Panc1 (cell line): ENCODE results near the gene PTGIR. TPM values are rescaled to one million over a fixed set of nuclear protein-coding genes. Genes with fewer than 3 reads are reported as not detected.

Experiments used
- ATAC-seq: fragments of 200-7000 bp; cut with Tn5 transposase; 2 replicates; pipeline ENCODE4 v1.9.1; 2020; ENCODE audit warnings: mild to moderate bottlenecking, moderate library complexity
- BruUV-seq: library from RNA; stranded (reverse); fragments of 400-500 nt; replicated peaks from 2 replicates; lab custom pipeline; 2021; lab: Mats Ljungman, UMichigan
- CTCF ChIA-PET: fragments of 300-600 bp; sonication (Branson Sonifier 250); formaldehyde crosslinking; loops from one replicate; lab custom pipeline; 2022; ENCODE audit warnings: antibody characterized with exemption; lab: Charles Lee
- POLR2A ChIA-PET: fragments of 300-600 bp; sonication (Branson Sonifier 250); formaldehyde crosslinking; loops from one replicate; lab custom pipeline; 2022; ENCODE audit warnings: antibody characterized with exemption; lab: Charles Lee
- DNase-seq: peaks from one replicate; pipeline ENCODE4 v3.0.0-alpha.2; 2010; ENCODE audit warnings: low read depth, low spot score
- H3K27ac ChIP-seq: 2 replicates; pipeline ENCODE4 v1.5.1; 2011; ENCODE audit warnings: mild to moderate bottlenecking, low read length, inconsistent platforms
- H3K27me3 ChIP-seq: fragments of 200-500 bp; sonication (Bioruptor generic); 2 replicates; pipeline ENCODE4 v1.6.0; 2014; ENCODE audit warnings: low read length, inconsistent platforms; ENCODE audit not compliant: control insufficient read depth, insufficient read depth
- H3K36me3 ChIP-seq: fragments of 200-500 bp; sonication (Bioruptor generic); 2 replicates; pipeline ENCODE4 v1.5.1; 2014; ENCODE audit warnings: inconsistent platforms, mild to moderate bottlenecking, low read length, moderate library complexity; ENCODE audit not compliant: control insufficient read depth, insufficient read depth
- H3K4me1 ChIP-seq: 2 replicates; pipeline ENCODE4 v1.5.1; 2011; ENCODE audit warnings: inconsistent platforms, mild to moderate bottlenecking, low read length, moderate library complexity; ENCODE audit not compliant: control insufficient read depth, insufficient read depth
- H3K4me3 ChIP-seq, 2 experiments: 2 replicates each; pipeline ENCODE4 v1.5.1; 2011 to 2012; ENCODE audit warnings: low read depth in 2 of 2, low read length in 2 of 2, mild to moderate bottlenecking in 2 of 2, inconsistent platforms in 1 of 2, moderate library complexity in 1 of 2
- H3K9me3 ChIP-seq: fragments of 200-500 bp; sonication (Bioruptor generic); 2 replicates; pipeline ENCODE4 v1.5.1; 2014; ENCODE audit warnings: low read depth, mild to moderate bottlenecking, inconsistent platforms, low read length, moderate library complexity; ENCODE audit not compliant: control insufficient read depth, insufficient read depth
- POLR2AphosphoS5 ChIP-seq: IDR thresholded peaks from 2 replicates; pipeline ENCODE4 v1.6.1; 2012; ENCODE audit warnings: mild to moderate bottlenecking, low read depth, low read length, moderate library complexity
- SIN3A ChIP-seq: IDR thresholded peaks from 2 replicates; pipeline ENCODE4 v1.6.1; 2012; ENCODE audit warnings: low read depth, mild to moderate bottlenecking, low read length, moderate library complexity, borderline replicate concordance; ENCODE audit not compliant: insufficient read depth
- TCF7L2 ChIP-seq: IDR thresholded peaks from 2 replicates; pipeline ENCODE4 v1.6.1; 2011; ENCODE audit warnings: mild to moderate bottlenecking, low read depth, low read length, inconsistent platforms
- in situ Hi-C: cut with HindIII; loops from 2 replicates; pipeline ENCODE4 v1.10.0; 2016; ENCODE audit warnings: low sequenced_read_pairs, low pct_unique_long_range_greater_than_20kb
- intact Hi-C: fragments of 100-400 bp; cut with micrococcal nuclease; formaldehyde crosslinking; loops from one replicate; pipeline ENCODE4 v1.10.0; 2022; ENCODE audit not compliant: unreplicated experiment
- total RNA-seq: library from RNA; stranded (reverse); gene quantifications from one replicate; pipeline ENCODE4 v1.2.1, GENCODE V29; 2021; ENCODE audit not compliant: unreplicated experiment
- TF ChIP-seq, protein P1 (sequence below), 2 experiments: IDR thresholded peaks; 2 replicates each; pipeline ENCODE4 v1.6.1; 2011 to 2012; ENCODE audit warnings: low read depth in 2 of 2, control low read depth in 1 of 2, low read length in 1 of 2, mild to moderate bottlenecking in 1 of 2, moderate library complexity in 1 of 2; ENCODE audit not compliant: insufficient read depth in 1 of 2
- TF ChIP-seq, protein P2 (sequence below): fragments of 450-650 bp; IDR thresholded peaks from 2 replicates; pipeline ENCODE4 v1.5.1; 2017; ENCODE audit warnings: mild to moderate bottlenecking

The PTGIR gene
- total RNA-seq, 1 experiment from 2014 or later, result 0.08 TPM

DNA sequence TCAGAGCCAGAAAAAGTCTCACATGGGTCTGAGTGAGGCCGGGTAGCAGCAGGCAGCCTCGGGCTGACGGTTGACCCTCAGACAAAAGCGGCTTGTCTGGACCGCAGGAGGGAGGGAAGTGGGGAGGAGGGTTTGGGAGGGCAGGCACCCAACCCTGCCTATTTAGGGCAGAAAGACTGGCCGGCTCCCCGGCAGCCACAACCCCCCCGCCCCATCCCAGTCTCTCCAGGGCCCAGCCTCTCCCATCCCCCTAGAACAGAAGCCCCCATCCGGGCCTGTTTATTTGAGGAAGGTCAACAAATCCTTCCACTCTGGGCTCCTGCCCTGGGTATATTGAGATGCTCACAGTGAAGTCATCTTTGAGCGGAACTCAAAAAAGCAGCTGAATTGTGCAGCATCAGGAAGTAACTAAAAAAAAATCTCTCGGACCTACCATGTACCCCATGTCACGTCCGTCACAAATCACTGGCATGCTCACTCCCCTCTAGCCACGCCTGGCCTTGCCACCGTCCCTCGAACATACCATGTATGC is 29.8 kb upstream of the PTGIR start:
- ChIA-PET POLR2A (no interaction called here), CTCF (no interaction called here)
- TF ChIP-seq SIN3A (no peak), TCF7L2 (no peak), POLR2AphosphoS5 (no peak)
- TF ChIP-seq, protein P1, sequence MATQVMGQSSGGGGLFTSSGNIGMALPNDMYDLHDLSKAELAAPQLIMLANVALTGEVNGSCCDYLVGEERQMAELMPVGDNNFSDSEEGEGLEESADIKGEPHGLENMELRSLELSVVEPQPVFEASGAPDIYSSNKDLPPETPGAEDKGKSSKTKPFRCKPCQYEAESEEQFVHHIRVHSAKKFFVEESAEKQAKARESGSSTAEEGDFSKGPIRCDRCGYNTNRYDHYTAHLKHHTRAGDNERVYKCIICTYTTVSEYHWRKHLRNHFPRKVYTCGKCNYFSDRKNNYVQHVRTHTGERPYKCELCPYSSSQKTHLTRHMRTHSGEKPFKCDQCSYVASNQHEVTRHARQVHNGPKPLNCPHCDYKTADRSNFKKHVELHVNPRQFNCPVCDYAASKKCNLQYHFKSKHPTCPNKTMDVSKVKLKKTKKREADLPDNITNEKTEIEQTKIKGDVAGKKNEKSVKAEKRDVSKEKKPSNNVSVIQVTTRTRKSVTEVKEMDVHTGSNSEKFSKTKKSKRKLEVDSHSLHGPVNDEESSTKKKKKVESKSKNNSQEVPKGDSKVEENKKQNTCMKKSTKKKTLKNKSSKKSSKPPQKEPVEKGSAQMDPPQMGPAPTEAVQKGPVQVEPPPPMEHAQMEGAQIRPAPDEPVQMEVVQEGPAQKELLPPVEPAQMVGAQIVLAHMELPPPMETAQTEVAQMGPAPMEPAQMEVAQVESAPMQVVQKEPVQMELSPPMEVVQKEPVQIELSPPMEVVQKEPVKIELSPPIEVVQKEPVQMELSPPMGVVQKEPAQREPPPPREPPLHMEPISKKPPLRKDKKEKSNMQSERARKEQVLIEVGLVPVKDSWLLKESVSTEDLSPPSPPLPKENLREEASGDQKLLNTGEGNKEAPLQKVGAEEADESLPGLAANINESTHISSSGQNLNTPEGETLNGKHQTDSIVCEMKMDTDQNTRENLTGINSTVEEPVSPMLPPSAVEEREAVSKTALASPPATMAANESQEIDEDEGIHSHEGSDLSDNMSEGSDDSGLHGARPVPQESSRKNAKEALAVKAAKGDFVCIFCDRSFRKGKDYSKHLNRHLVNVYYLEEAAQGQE (IDR thresholded peaks at IDR 0.05; ENCODE audit: insufficient read depth in 1 of 2, low read depth in 2 of 2, low read length in 1 of 2), result no peak
- TF ChIP-seq, protein P2, sequence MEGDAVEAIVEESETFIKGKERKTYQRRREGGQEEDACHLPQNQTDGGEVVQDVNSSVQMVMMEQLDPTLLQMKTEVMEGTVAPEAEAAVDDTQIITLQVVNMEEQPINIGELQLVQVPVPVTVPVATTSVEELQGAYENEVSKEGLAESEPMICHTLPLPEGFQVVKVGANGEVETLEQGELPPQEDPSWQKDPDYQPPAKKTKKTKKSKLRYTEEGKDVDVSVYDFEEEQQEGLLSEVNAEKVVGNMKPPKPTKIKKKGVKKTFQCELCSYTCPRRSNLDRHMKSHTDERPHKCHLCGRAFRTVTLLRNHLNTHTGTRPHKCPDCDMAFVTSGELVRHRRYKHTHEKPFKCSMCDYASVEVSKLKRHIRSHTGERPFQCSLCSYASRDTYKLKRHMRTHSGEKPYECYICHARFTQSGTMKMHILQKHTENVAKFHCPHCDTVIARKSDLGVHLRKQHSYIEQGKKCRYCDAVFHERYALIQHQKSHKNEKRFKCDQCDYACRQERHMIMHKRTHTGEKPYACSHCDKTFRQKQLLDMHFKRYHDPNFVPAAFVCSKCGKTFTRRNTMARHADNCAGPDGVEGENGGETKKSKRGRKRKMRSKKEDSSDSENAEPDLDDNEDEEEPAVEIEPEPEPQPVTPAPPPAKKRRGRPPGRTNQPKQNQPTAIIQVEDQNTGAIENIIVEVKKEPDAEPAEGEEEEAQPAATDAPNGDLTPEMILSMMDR, result no peak

DNA sequence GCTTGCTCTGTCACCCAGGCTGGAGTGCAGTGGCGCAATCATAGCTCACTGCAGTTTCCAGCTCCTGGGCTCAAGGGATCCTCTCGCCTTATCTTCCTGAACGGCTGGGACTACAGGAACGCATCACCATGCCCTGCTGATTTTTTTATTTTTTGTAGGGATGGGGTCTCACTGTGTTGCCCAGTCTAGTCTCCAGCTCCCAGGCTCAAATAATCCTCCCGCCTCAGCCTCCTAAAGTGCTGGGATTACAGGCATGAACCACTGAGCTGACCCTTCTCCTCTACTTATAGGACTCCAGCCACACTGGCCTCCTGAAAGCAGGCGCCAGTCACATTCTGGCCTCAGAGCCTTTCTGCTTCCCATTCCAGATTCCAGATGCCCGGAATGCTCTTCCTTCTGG is 25.6 kb upstream of the PTGIR start:
- ChIA-PET CTCF (no interaction called here), POLR2A (no interaction called here)
- BruUV-seq, result no TSS peak
- no peaks in the 10 kb centered on the region for H3K9me3 ChIP-seq
- H3K27ac ChIP-seq, result no peak overlapping the region
- in situ Hi-C loops (no loop called here), intact Hi-C loops (no loop called here)
- H3K4me3 ChIP-seq, result no peak overlapping the region
- TF ChIP-seq SIN3A (no peak), TCF7L2 (no peak), POLR2AphosphoS5 (no peak)
- TF ChIP-seq, protein P1 (IDR thresholded peaks at IDR 0.05; ENCODE audit: insufficient read depth in 1 of 2, low read depth in 2 of 2, low read length in 1 of 2), result no peak
- TF ChIP-seq, protein P2, result no peak
- no peaks in the 10 kb centered on the region for H3K36me3 ChIP-seq
- DNase-seq (no peak), ATAC-seq (no peak)
- H3K4me1 ChIP-seq, result no peaks in the 10 kb centered on the region
- no peaks in the 10 kb centered on the region for H3K27me3 ChIP-seq

More for the DNA sequence above, 29.8 kb upstream of the PTGIR start:
- DNase-seq (no peak), ATAC-seq (no peak)
- Histone ChIP-seq H3K4me3 (no peak overlapping the region), H3K27ac (no peak overlapping the region), H3K4me1 (no peaks in the 10 kb centered on the region), H3K36me3 (no peaks in the 10 kb centered on the region), H3K27me3 (no peaks in the 10 kb centered on the region), H3K9me3 (no peaks in the 10 kb centered on the region)
- BruUV-seq, result no TSS peak
- in situ Hi-C loops (no loop called here), intact Hi-C loops (no loop called here)
